AG10803 (cell line): ENCODE data around the gene ATG5.

Experiments
- DNase-seq: peaks from one replicate; pipeline ENCODE4 v3.0.0; 2010; ENCODE audit warnings: low read depth
- H3K4me3 ChIP-seq: 2 replicates; pipeline ENCODE4 v1.5.1; 2011; ENCODE audit warnings: mild to moderate bottlenecking, low read length, control low read depth
- TF ChIP-seq, protein P1 (sequence below): conservative IDR thresholded peaks from 2 replicates; pipeline ENCODE4 v1.5.1; 2011; ENCODE audit warnings: mild to moderate bottlenecking, low read length, control low read depth, inconsistent platforms

ATG5 gene

DNA sequence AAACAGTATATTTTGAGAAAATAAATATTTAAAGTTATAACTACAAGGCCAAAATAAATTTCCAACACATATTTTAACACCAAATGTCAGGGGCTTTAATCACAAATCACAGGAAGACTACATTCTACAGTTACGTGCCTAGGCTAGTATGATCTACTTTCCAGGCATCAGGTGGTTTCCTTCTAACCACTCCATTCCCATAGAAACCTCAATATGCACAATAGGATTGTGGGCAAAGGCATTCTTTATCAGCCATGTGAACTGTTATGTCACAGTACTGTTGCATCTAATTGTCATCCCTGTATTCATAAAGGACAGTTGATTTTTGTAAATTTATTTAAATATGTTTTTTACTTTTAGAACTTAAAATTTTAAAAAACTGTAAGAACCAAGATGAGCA, 32.4 kb downstream of the ATG5 start:
- DNase-seq: no peak
- TF ChIP-seq, protein P1, sequence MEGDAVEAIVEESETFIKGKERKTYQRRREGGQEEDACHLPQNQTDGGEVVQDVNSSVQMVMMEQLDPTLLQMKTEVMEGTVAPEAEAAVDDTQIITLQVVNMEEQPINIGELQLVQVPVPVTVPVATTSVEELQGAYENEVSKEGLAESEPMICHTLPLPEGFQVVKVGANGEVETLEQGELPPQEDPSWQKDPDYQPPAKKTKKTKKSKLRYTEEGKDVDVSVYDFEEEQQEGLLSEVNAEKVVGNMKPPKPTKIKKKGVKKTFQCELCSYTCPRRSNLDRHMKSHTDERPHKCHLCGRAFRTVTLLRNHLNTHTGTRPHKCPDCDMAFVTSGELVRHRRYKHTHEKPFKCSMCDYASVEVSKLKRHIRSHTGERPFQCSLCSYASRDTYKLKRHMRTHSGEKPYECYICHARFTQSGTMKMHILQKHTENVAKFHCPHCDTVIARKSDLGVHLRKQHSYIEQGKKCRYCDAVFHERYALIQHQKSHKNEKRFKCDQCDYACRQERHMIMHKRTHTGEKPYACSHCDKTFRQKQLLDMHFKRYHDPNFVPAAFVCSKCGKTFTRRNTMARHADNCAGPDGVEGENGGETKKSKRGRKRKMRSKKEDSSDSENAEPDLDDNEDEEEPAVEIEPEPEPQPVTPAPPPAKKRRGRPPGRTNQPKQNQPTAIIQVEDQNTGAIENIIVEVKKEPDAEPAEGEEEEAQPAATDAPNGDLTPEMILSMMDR: no peak

DNA sequence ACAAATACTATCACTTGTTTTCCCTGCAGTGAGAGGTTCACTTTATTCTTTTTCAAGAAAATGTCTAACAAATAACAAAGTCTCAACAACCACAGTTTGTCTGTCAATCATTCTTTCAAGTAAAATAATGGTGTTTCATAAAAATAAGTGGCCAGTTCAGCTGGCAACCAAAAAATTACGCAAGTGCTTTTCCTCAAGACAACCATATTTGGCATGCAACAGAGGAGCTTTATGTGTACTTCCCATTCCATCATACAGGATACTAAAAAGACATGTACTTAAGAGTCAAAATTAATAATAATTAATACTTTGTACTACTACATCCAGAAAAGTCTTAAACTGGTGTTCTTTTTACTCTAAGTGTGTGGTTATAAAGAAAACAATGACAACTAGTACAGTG, 34.6 kb downstream of the ATG5 start:
- H3K4me3 ChIP-seq: no peak overlapping the region
- no peak for DNase-seq
- TF ChIP-seq, protein P1: no peak

More for the DNA sequence above, 32.4 kb downstream of the ATG5 start:
- no peak overlapping the region for H3K4me3 ChIP-seq

DNA sequence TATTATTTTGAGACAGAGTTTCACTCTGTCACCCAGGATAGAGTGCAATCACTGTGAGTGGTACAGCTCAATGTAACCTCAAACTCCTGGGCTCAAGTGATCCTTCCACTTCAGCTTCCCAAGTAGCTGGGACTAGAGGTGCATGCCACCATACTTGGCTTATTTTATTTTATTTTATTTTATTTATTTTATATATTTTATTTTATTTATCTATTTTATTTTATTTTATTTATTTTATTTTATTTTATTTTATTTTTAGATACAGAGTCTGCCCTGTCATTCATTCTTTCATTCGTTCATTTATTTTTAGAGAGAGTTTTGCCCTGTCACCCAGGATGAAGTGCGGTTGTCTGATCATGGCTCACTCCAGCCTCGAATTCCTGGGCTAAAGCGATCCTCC, 35.5 kb downstream of the ATG5 start:
- no peak overlapping the region for H3K4me3 ChIP-seq
- no peak for DNase-seq
- TF ChIP-seq, protein P1: no peak

DNA sequence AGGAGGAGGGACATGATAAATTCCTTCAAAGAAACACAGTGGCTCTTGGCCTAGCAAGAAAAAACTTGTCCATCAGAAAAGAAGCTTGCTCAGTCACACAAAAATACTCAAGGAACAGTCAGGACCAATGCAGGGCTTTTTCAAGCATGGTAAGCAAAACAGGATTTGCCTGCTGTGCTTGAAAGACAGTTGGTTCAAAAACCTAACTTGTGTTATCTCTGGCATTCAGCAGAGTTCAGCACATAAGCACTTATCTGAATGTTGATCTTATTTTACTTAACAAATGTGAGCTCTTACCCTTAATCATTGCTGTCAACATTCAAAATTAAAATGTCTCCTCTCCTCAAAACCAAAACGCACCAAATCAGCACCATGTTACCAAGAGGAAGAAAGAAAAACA, 38.3 kb downstream of the ATG5 start:
- TF ChIP-seq, protein P1: no peak
- no peak for DNase-seq
- no peak overlapping the region for H3K4me3 ChIP-seq

DNA sequence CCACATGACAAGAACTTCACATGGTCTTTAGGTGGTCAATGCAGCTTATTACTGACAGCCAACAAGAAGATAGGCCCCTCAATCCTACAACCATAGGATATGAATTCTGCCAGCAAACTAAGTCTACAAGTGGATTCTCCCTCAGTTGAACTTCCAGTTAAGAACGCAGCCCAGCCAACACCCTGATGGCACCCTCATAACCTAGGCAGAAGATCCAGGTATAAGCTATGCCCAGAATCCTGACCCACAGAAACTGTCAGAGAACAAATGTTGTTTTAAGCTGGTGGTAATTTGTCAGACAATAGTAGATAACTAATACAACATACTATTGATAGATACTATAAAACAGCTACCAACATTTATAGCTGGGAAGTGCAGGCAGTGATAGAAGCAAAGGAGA, 38.8 kb downstream of the ATG5 start:
- H3K4me3 ChIP-seq: no peak overlapping the region
- DNase-seq: no peak

DNA sequence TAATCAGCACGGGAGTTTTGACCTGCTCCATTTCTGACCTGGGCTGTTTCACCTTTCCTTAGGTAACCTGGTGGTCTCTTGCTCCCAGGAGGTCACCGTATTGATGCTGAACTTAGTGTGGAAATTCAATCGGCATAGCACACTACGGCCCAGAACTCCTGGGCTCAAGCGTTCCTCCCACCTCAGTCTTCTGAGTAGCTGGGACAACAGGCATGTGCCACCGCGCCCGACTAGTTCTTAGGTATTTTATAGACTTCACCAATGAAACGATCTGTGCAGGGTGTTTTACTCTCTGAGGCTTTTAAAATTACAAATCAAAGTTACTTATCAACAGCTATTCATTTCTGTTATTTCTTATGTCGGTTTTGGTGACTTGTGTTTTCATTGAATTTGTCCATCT, 42.1 kb downstream of the ATG5 start:
- no peak overlapping the region for H3K4me3 ChIP-seq
- no peak for DNase-seq
- TF ChIP-seq, protein P1: no peak

More for the DNA sequence above, 38.8 kb downstream of the ATG5 start:
- TF ChIP-seq, protein P1: no peak

DNA sequence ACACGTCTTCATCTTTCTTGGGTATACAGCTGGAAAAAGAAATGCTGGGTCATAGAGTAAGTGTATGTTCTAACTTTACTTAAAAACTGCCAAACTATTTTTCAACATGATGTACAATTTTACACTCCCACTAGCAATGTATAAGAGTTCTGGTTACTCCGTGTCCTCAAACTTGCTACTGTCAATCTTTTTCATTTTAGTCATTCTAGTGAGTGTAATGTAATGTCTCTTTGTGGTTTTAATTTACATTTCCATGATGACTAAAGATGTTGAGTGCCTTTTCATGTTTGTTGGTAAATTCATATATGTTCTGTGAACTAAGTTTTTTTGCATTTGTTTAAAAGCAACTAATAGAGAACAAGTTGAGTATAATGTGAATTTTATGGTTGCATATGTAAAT, 43.9 kb downstream of the ATG5 start:
- H3K4me3 ChIP-seq: no peak overlapping the region
- DNase-seq: no peak
- TF ChIP-seq, protein P1: no peak
